ENCODE data around the gene RHOBTB3.

DNA sequence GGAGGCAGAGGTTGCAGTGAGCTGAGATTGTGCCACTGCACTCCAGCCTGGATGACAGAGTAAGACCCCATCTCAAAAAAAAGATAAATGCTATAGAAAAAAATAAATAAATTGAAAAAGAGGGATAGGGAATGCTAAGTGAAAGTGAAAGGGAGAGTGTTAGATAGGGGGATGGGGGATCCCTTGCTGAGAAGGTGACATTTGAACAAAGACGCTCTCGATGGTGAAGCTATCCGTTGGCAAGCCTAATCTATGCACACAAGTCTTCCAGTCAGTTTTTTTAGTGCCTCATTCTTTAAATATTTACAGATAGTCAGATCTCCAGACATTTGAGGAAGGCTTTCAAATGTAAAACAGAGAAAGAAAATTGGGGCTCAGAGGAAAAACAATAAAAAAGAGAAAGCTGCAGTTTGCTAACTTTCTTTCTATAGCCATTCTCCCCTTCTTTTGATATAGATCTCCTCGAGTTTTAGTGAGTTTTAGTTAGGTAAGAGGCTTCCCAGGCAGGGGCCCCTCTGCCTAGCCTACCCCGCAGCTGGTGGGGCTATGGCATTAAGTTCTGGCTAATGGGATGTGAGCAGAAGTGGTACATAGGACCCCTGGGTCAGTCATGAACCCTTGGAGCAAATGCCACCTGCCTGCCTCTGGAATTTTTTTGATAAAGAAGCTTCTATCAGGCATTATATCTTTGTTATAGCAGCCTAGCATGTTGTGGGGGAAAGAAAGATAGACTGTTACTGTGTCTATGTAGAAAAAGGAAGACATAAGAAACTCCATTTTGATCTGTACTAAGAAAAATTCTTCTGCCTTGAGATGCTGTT is 79.4 kb downstream of the RHOBTB3 start:
- no peak for TF ChIP-seq POLR2A (IDR thresholded peaks at IDR 0.05)
- TF ChIP-seq, protein P1, sequence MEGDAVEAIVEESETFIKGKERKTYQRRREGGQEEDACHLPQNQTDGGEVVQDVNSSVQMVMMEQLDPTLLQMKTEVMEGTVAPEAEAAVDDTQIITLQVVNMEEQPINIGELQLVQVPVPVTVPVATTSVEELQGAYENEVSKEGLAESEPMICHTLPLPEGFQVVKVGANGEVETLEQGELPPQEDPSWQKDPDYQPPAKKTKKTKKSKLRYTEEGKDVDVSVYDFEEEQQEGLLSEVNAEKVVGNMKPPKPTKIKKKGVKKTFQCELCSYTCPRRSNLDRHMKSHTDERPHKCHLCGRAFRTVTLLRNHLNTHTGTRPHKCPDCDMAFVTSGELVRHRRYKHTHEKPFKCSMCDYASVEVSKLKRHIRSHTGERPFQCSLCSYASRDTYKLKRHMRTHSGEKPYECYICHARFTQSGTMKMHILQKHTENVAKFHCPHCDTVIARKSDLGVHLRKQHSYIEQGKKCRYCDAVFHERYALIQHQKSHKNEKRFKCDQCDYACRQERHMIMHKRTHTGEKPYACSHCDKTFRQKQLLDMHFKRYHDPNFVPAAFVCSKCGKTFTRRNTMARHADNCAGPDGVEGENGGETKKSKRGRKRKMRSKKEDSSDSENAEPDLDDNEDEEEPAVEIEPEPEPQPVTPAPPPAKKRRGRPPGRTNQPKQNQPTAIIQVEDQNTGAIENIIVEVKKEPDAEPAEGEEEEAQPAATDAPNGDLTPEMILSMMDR (IDR thresholded peaks at IDR 0.05), result no peak

Data from breast epithelium (tissue), 3 donors.